Skeletal muscle cell (primary cell): ENCODE data around the gene FCHO1.

Experiments
- DNase-seq: peaks from one replicate; pipeline ENCODE4 v3.0.0-alpha.2; 2010; ENCODE audit warnings: low read depth
- H3K4me3 ChIP-seq: 2 replicates; pipeline ENCODE4 v1.5.1; 2011; ENCODE audit warnings: low read depth, mild to moderate bottlenecking, control low read depth, low read length, moderate library complexity

The FCHO1 gene

DNA sequence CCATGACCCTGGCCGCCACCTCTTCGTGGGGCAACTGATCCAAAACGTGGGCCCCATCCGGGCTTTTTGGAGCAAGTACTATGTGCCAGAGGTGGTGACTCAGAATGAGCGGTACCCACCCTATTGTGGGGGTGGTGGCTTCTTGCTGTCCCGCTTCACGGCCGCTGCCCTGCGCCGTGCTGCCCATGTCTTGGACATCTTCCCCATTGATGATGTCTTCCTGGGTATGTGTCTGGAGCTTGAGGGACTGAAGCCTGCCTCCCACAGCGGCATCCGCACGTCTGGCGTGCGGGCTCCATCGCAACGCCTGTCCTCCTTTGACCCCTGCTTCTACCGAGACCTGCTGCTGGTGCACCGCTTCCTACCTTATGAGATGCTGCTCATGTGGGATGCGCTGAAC is 60.4 kb downstream of the FCHO1 start:
- no peak overlapping the region for H3K4me3 ChIP-seq
- no peak for DNase-seq

DNA sequence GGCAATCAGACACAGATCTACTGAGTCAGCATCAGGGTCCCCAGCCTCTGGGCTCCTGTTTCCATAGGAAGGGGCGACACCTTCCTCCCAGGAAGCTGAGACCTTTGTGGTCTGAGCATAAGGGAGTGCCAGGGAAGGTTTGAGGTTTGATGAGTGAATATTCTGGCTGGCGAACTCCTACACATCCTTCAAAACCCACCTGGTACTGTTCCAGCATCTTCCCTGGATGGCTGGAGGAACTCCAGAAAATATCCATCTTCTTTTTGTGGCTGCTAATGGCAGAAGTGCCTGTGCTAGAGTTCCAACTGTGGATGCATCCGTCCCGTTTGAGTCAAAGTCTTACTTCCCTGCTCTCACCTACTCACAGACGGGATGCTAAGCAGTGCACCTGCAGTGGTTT is 60.8 kb downstream of the FCHO1 start:
- no peak for DNase-seq
- H3K4me3 ChIP-seq: no peak overlapping the region

DNA sequence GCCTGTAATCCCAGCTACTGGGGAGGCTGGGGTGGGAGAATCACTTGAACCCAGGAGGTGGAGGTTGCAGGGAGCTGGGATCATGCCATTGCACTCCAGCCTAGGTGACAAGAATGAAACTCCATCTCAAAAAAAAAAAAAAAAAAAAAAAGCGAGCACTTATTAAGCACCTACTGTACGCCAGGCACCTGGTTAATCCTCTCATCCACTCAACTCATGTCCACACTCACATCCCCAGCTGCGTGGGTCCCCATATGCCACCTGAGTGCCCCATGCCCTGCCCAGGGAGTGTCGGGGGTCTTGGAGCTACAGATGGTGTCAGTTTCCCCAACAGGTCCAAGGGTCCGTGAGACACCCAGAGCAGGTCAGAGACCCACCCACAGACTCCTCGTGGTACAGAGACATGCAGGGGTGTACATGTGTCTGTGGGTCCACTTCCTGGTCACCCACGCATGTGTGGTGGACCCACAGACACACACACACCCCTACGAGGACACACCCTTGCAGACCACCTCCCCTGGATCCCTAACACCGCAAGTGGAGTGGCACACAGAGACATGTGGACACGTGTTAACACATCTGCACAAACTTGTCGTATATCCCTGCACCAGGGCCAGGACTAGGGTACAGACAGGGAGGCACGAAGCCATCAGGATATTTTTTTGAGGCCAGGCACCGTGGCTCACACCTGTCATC is 66.5 kb downstream of the FCHO1 start:
- no peak for DNase-seq

DNA sequence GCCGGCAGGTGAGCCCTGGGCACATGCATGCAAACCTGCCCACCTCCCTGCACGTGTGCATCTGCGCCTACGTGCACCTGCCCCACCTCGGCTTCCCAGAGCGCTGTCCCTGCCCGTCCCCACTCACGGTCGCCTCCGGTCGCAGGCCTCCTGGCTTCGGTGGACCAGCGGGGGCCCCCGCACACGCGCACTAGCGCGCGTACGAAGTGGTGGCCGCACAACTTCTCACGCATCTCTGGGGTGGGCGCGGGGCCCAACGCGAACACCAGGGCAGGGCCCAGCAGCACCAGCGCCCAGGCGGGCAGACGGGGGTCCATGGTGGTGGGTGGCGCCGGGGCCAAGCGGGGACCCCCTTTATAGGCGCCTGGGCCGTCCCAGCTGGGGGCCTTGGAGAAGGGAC is 69.9 kb downstream of the FCHO1 start, which contains the start of gene INSL3:
Gene INSL3 (minus strand): TSS at position 330 of the 400 bp plus-strand sequence. CDS start 13 bp downstream, at position 317.
- H3K4me3 ChIP-seq: no peak within 1 kb of the TSS
- DNase-seq: no peak

More for the DNA sequence above, 66.5 kb downstream of the FCHO1 start:
- H3K4me3 ChIP-seq: no peak overlapping the region

DNA sequence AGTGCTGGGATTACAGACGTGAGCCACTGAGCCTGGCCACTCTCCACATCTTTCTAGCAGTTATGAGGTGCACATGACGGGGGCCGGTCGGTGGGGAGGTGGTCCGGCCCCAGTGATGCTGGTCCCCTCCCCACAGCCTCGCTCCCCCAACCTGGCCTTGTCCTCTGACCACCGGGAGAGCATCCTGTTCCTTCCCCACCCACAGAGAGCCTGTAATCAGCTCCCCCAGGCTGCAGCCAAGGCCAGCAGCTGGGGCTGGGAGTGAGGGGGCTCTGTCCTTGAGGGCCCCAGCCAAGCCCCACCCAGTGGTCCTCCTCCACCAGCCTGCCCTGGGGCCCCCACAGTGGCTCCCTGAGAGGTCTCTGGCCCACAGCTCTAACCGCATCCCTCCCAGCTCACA is 73.1 kb downstream of the FCHO1 start:
- no peak overlapping the region for H3K4me3 ChIP-seq
- no peak for DNase-seq

DNA sequence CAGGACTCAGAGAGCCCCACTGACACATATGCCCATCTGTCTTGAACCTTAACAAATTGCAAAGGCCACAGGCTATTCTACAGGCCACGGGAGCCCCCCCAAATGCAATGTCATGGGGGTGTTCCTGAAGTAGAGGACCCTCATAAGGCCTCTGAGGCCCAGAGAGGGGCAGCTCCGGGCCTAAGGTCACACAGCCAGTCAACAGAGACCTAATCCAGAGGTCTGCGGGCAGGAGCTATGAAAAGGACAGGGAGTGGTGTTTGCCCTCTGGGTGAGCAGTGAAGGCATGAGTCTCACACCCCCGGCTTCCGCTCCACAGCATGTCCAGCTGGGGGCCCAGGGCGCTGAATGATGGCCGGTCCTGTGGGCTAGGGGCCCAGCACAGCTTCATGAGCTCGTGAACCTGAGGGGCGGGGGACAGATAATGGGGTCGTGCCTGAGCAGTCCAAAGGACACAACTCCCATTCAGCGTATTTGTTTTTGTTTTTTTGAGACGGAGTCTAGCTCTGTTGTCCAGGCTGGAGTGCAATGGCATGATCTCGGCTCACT is 75.3 kb downstream of the FCHO1 start:
- no peak overlapping the region for H3K4me3 ChIP-seq
- no peak for DNase-seq

DNA sequence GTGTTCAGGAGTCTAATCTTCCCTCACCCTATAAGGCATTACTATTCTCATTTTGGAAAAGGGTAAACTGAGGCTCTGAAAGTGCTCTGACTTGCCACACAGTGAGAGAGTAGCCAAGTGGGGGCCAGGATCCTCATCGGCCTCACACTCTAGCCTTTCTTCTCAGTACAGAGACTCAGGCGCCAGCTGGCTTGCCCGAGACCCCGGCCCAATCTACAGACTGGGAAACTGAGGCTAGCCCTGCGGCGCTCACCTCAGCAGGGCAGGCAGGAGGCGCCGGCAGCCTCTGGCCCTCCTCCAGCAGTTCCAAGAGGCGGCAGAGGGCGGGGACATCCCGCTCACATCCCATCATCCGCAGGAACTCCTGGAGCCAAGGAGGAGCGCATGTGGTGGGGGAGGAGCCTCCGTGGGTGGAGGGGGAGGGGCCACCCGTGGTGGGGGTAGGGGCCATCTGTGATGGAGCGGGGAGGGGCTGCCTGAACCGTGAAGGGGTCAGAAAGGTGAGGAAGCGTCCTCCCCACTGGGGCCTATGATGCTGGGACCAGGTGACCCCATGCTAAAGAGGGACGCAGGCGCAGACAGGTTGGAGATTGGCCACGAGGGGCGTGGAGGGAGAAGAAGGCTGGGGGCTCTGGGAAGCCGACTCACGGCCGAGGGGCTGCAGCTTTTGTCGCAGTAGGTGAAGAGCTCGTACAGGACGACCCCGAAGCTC is 78.7 kb downstream of the FCHO1 start:
- DNase-seq: no peak
- peak overlapping the region; percentile 37 for H3K4me3 ChIP-seq

DNA sequence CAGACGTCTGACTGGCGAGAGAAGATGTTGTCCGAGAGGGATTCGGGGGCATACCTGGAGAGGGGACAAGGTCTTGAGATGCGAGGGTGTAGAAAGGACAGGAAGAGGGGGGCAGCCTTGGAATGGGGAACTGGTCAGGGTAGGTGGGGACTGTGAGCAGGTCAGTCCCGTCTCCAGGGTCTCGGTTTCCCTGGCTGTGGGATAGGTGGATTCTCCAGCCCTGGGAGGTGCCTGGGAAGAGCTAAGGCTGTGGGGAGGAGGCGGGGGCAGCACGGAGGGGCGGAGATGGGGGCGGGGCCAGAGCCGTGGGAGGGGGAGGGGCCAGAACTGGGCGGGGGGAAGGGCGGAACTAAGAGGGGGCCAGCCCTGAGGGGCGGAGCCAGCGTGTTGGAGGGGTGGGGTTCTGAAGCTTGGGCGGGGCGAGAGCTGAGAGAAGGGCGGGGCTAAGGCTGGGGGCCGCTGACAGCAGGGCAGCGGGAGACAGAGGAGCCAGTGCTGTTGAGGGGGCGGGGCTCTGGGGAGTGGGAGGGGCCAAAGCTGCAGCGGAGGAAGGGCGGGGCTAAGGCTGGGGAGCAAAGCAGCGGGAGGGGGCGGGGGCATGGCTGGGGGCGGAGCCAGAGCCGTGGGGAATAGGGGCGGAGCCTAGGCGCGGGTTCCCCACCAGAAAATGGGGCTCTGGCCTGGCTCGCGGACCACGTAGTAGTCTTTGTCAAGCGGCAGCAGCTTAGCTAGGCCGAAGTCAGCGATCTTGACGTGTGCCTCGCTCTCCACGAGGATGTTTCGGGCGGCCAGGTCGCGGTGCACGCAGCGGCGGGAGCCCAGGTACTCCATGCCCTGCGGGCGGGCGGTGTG is 79.5 kb downstream of the FCHO1 start:
- peak; percentile 35 for DNase-seq
- peak overlapping the region; percentile 37 for H3K4me3 ChIP-seq

DNA sequence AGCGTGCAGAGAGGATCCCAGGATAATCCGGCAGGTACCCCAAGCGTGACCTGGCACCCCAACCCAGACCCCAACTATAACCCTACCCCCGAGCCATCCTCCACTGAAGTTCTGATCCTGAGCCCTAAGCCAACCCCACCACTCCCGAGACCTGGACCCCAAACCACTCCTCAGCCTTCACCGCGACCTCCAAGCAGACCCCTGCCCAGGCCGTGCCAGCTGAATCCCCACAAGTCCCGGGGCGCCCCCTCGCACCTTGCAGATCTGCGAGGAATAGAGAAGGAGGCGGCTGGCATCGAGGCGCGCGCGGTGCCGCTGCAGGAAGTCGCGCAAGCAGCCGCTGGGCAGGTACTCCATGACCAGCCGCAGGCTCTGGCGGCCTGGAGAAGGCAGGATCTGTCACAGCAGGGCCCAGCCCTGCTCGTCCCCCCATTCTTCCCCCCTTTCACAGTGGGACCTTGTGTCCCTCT is 80.2 kb downstream of the FCHO1 start:
- peak overlapping the region; percentile 35 for H3K4me3 ChIP-seq
- no peak for DNase-seq

DNA sequence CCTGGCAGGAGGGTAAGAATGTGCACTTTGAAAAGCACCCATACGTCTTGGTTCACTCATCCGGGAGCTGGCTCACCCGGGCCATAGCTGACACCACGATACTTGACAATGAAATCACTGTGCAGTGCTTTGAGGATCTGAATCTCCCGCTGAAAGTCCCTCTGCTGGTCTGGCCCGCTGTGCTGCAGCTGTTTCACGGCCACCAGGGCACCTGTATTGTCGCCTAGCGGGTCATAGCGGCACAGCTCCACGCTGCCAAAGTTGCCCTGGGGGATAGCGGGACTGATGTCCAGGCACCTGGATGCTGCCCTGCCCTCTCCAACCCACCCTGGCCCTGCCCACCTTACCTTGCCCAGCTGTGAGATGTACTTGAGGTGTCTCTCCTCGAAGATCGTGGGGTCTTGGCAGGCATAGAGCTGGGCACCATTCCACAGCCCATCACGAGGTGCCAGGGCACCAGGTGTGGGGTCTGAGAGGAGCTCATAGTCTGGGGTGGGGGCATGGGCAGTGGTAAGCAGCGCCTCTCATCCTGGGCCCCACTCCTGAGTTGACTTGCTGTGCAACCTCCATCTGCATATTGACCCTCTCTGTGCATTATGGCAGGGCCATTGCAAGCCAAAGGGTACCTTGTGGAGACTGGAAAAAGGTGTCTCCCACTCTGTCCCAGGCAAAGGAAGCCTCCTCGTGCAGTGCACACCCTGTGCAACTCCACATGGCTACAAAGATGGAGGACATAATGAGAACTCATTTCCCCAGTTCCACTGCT is 81.3 kb downstream of the FCHO1 start:
- DNase-seq: no peak
- H3K4me3 ChIP-seq: no peak overlapping the region

DNA sequence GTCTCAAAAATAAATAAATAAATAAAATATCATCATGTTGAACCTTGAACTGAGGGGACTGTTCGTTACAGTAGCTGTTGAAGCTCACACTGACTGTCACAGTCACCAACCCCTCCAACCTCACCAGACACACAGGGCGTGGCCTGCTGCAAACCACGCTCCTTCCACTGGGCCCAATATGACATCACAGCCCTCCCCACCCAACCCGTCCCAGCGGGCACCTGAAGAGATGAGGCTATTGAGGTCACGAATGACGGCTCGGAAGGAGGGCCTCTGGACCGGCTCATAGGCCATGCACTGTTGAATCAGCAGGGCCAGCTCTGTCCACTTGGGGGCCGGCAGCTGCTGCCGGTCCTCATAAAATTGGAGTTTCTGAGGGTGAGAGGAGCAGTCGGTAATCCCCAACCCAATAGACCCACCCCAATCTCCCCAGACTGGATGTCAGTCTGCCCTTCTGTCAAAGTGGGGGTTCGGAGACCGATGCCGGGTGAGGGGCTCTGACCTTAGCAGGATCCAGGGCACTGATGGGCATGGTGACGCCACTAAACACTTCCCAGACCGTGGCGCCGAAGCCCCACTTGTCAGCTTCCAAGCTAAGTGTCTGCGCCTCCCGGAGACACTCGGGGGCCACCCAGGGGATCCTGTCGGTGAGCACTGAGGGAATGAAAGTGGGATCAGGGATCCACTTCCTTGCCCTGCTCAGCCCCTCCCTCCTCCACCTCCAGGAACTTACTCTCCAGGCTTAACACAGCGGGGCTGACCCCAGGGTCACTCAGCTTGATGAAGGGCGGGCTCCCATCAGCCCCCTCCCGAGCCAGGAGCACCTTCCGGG is 83.3 kb downstream of the FCHO1 start:
- no peak for DNase-seq
- no peak overlapping the region for H3K4me3 ChIP-seq

DNA sequence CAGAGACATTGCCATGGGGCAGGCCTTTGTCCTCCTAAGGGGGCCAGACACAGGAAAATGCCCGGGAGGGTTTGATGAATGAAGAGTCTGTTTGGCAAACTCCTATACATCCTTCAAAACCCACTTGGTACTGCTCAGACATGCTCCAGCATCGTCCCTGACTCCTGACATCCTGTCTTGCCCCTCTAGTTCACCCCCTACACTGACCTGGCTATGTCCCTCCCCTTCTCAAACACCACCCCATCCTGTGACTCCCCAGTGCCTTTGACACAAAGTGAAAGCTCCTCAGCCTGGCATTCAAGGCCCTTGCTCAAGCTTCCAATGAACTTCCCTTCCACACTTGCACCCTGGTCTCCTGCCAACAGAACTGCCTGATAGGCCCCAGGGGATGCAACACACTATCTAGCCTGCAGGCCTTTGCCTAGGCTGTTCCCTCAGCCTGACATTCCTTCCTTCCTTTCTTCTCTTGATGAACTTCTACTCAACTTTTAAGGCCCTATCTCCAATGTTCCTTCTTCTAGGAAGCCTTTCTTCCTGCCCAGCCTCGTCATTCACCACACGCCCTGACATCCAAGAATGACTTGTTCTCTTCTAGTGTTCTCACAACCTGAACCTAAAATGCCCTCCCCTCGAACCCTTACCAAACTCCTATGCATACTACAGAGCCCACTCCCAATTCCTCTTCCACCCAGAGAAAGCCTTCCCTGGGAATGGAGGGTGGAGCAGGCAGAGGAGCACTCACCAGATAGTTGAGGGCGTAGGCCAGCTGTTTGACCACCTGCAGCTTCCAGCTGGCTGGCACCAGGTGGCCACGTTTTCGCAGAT is 84.1 kb downstream of the FCHO1 start:
- no peak for DNase-seq

DNA sequence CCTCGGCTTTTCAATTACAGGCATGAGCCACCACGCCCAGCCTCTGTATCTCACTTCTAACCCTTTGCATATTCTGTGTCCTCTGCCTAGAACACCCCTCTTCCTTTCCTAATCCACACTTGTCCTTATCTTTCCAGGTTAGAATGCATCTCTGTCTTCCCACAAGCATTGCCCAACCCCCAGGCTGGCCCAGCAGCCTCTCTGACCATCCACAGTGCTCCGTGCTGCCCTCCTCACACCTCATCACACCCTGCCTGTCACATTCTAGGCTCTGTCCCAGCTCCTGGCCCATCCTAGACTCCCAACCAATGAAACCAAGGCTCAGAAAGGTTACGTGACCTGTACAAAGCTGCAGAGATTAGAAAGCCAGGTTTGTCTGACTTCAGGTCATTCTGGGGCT is 85.3 kb downstream of the FCHO1 start:
- H3K4me3 ChIP-seq: no peak overlapping the region
- DNase-seq: no peak

More for the DNA sequence above, 84.1 kb downstream of the FCHO1 start:
- no peak overlapping the region for H3K4me3 ChIP-seq

DNA sequence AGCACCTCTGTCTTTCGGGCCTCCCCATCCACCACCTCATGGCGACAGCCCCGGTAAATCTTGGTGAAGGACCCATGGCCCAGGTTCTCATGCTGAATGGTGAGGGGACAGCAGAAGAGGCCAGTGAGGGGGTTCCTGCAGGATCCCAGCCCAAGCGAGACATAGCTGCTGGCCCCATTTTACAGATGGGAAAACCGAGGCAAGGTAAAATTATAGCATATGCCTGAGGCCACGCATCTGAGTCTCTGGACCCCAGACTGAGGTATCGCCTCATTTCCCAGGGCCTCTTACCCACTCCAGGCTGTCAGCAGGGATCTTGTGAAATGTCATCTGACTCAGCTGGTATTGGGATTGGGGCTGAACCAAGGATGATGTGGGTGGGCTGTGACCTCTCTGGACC is 86.7 kb downstream of the FCHO1 start:
- no peak overlapping the region for H3K4me3 ChIP-seq
- no peak for DNase-seq
